Activated CD4-positive, alpha-beta T cell treated with anti-CD3 and anti-CD28 coated beads, Interleukin-2, amount 10 ng/mL, durations not matched to agents 24 days and 14 days (primary cell): ENCODE data around the gene SNCB. TPM values are rescaled to one million over a fixed set of nuclear protein-coding genes. Genes with fewer than 3 reads are reported as not detected.

ENCODE experiments used
- DNase-seq: peaks from one replicate; pipeline ENCODE4 v3.0.0; 2022
- H3K27ac Mint-ChIP-seq: one replicate; pipeline ENCODE4 v1.8.0; 2022; ENCODE audit warnings: mild to moderate bottlenecking, mixed read lengths
- H3K27me3 Mint-ChIP-seq: one replicate; pipeline ENCODE4 v1.8.0; 2022; ENCODE audit warnings: mixed read lengths
- H3K36me3 Mint-ChIP-seq: one replicate; pipeline ENCODE4 v1.8.0; 2022; ENCODE audit warnings: low read depth, mild to moderate bottlenecking, mixed read lengths
- H3K4me1 Mint-ChIP-seq: one replicate; pipeline ENCODE4 v1.8.0; 2021; ENCODE audit warnings: mixed read lengths
- H3K4me3 Mint-ChIP-seq: one replicate; pipeline ENCODE4 v1.8.0; 2022; ENCODE audit warnings: mild to moderate bottlenecking, moderate library complexity, mixed read lengths
- H3K9me3 Mint-ChIP-seq: one replicate; pipeline ENCODE4 v1.8.0; 2021; ENCODE audit warnings: mixed read lengths
- intact Hi-C: fragments of 100-400 bp; cut with micrococcal nuclease; formaldehyde crosslinking; loops from one replicate; pipeline ENCODE4 v1.15.1; 2023
- total RNA-seq: library from RNA; stranded (reverse); gene quantifications from 2 replicates; pipeline ENCODE4 v1.2.3, GENCODE V29; 2022

Gene SNCB
- total RNA-seq, 1 donor from 2014 or later: not detected

- Mint-ChIP-seq H3K27ac (peak overlapping the region; percentile 9), H3K36me3 (peaks cover 34% of the 10 kb centered on the region), H3K4me1 (peaks cover 53% of the 10 kb centered on the region), H3K9me3 (peaks cover 4% of the 10 kb centered on the region), H3K27me3 (peaks cover 4% of the 10 kb centered on the region), H3K4me3 (no peak overlapping the region)
- DNase-seq: no peak
- intact Hi-C loops: loop anchor here (10.0 kb wide), 1 partner anchor 160 kb away; the partner anchor contains the start of gene UNC5A
These were observed 24.5 kb upstream of the SNCB start for GRCh38 chr5:176654856-176655255.

GRCh38 chr5:176653401-176654385 is 23.4 kb upstream of the SNCB start:
- Mint-ChIP-seq H3K9me3 (peaks cover 4% of the 10 kb centered on the region), H3K4me1 (peaks cover 53% of the 10 kb centered on the region), H3K27ac (peak overlapping the region; percentile 79), H3K4me3 (peak overlapping the region; percentile 44), H3K27me3 (peaks cover 3% of the 10 kb centered on the region), H3K36me3 (peaks cover 38% of the 10 kb centered on the region)
- DNase-seq: peak; percentile 77
- intact Hi-C loops: loop anchor here (10.0 kb wide), 1 partner anchor 161 kb away; the partner anchor contains the start of gene UNC5A

GRCh38 chr5:176652136-176652535 is 21.8 kb upstream of the SNCB start:
- no peak overlapping the region for H3K27ac Mint-ChIP-seq
- H3K4me3 Mint-ChIP-seq: no peak overlapping the region
- peaks cover 4% of the 10 kb centered on the region for H3K9me3 Mint-ChIP-seq
- peaks cover 36% of the 10 kb centered on the region for H3K36me3 Mint-ChIP-seq
- intact Hi-C loops: loop anchor here (10.0 kb wide), 1 partner anchor 163 kb away; the partner anchor contains the start of gene UNC5A
- peaks cover 3% of the 10 kb centered on the region for H3K27me3 Mint-ChIP-seq
- peaks cover 49% of the 10 kb centered on the region for H3K4me1 Mint-ChIP-seq
- no peak for DNase-seq

GRCh38 chr5:176651472-176651980 is 21.2 kb upstream of the SNCB start:
- intact Hi-C loops: loop anchor here (10.0 kb wide), 1 partner anchor 163 kb away; the partner anchor contains the start of gene UNC5A
- Mint-ChIP-seq H3K9me3 (peaks cover 4% of the 10 kb centered on the region), H3K27me3 (peaks cover 3% of the 10 kb centered on the region), H3K4me3 (no peak overlapping the region), H3K36me3 (peaks cover 36% of the 10 kb centered on the region), H3K4me1 (peaks cover 52% of the 10 kb centered on the region), H3K27ac (no peak overlapping the region)
- DNase-seq: no peak

- Mint-ChIP-seq H3K36me3 (peaks cover 30% of the 10 kb centered on the region), H3K4me1 (peaks cover 58% of the 10 kb centered on the region), H3K4me3 (peak overlapping the region; percentile 8), H3K9me3 (peaks cover 4% of the 10 kb centered on the region), H3K27ac (peak overlapping the region; percentile 1), H3K27me3 (peaks cover 3% of the 10 kb centered on the region)
- intact Hi-C loops: loop anchor here (10.0 kb wide), 1 partner anchor 164 kb away; the partner anchor contains the start of gene UNC5A
- no peak for DNase-seq
These were observed 20.1 kb upstream of the SNCB start for GRCh38 chr5:176650354-176650884.

GRCh38 chr5:176648474-176649194 is 18.3 kb upstream of the SNCB start:
- intact Hi-C loops: loop anchor here (5.0 kb wide), 1 partner anchor 359 kb away; the partner anchor contains the start of gene UIMC1

GRCh38 chr5:176647843-176648473 is 17.6 kb upstream of the SNCB start:
- intact Hi-C loops: loop anchor here (1.0 to 5.0 kb wide), 5 partner anchors 29 to 439 kb away; partner anchors contain the start of genes RNF44 and UIMC1
- peak overlapping the region; percentile 63 for H3K27ac Mint-ChIP-seq
- DNase-seq: peak; percentile 70
- peak overlapping the region; percentile 91 for H3K4me3 Mint-ChIP-seq
- H3K4me1 Mint-ChIP-seq: peaks cover 44% of the 10 kb centered on the region
- no peaks in the 10 kb centered on the region for H3K9me3 Mint-ChIP-seq
- peaks cover 17% of the 10 kb centered on the region for H3K36me3 Mint-ChIP-seq
- H3K27me3 Mint-ChIP-seq: no peaks in the 10 kb centered on the region

More at GRCh38 chr5:176648474-176649194, 18.3 kb upstream of the SNCB start:
- peak; percentile 70 for DNase-seq
- peaks cover 4% of the 10 kb centered on the region for H3K9me3 Mint-ChIP-seq
- H3K4me3 Mint-ChIP-seq: peak overlapping the region; percentile 91
- H3K27ac Mint-ChIP-seq: peak overlapping the region; percentile 63
- H3K4me1 Mint-ChIP-seq: peaks cover 50% of the 10 kb centered on the region
- peaks cover 24% of the 10 kb centered on the region for H3K36me3 Mint-ChIP-seq
- H3K27me3 Mint-ChIP-seq: peaks cover 3% of the 10 kb centered on the region

- DNase-seq: peak; percentile 100
- no peaks in the 10 kb centered on the region for H3K9me3 Mint-ChIP-seq
- intact Hi-C loops: loop anchor here (1.0 to 5.0 kb wide), 5 partner anchors 28 to 440 kb away; partner anchors contain the start of genes RNF44 and UIMC1
These were observed 16.9 kb upstream of the SNCB start, which contains the start of gene TSPAN17 for GRCh38 chr5:176647030-176647842. TSPAN17 (plus strand) TSS chr5:176647484; CDS start chr5:176647616, 132 bp downstream.

GRCh38 chr5:176646707-176647029 is 16.3 kb upstream of the SNCB start:
- peaks cover 9% of the 10 kb centered on the region for H3K36me3 Mint-ChIP-seq
- peaks cover 38% of the 10 kb centered on the region for H3K4me1 Mint-ChIP-seq
- no peaks in the 10 kb centered on the region for H3K27me3 Mint-ChIP-seq
- H3K9me3 Mint-ChIP-seq: no peaks in the 10 kb centered on the region
- peak overlapping the region; percentile 89 for H3K27ac Mint-ChIP-seq
- intact Hi-C loops: loop anchor here (1.0 to 5.0 kb wide), 5 partner anchors 27 to 441 kb away; partner anchors contain the start of genes RNF44 and UIMC1
- DNase-seq: no peak
- peak overlapping the region; percentile 91 for H3K4me3 Mint-ChIP-seq

More at GRCh38 chr5:176647030-176647842, 16.9 kb upstream of the SNCB start, which contains the start of gene TSPAN17:
- peaks cover 13% of the 10 kb centered on the region for H3K36me3 Mint-ChIP-seq
- peak within 1 kb of the TSS; percentile 91 for H3K4me3 Mint-ChIP-seq
- H3K27ac Mint-ChIP-seq: peak within 1 kb of the TSS; percentile 89
- no peaks in the 10 kb centered on the region for H3K27me3 Mint-ChIP-seq
- peaks cover 39% of the 10 kb centered on the region for H3K4me1 Mint-ChIP-seq

GRCh38 chr5:176646049-176646706 is 15.8 kb upstream of the SNCB start:
- Mint-ChIP-seq H3K9me3 (no peaks in the 10 kb centered on the region), H3K27me3 (no peaks in the 10 kb centered on the region), H3K4me3 (peak overlapping the region; percentile 91), H3K36me3 (peaks cover 6% of the 10 kb centered on the region), H3K27ac (peak overlapping the region; percentile 89), H3K4me1 (peaks cover 35% of the 10 kb centered on the region)
- no peak for DNase-seq
- intact Hi-C loops: loop anchor here (2.0 to 5.0 kb wide), 2 partner anchors 109 to 361 kb away; partner anchors contain the start of genes RNF44 and UIMC1

GRCh38 chr5:176644878-176645670 is 14.7 kb upstream of the SNCB start:
- intact Hi-C loops: loop anchor here (5.0 kb wide), 1 partner anchor 362 kb away; the partner anchor contains the start of gene UIMC1

More at GRCh38 chr5:176644878-176645670, 14.7 kb upstream of the SNCB start:
- no peak for DNase-seq
- H3K4me3 Mint-ChIP-seq: peak overlapping the region; percentile 45
- peak overlapping the region; percentile 10 for H3K27ac Mint-ChIP-seq
- H3K4me1 Mint-ChIP-seq: peaks cover 25% of the 10 kb centered on the region
- H3K27me3 Mint-ChIP-seq: no peaks in the 10 kb centered on the region
- H3K9me3 Mint-ChIP-seq: no peaks in the 10 kb centered on the region
- H3K36me3 Mint-ChIP-seq: peaks cover 6% of the 10 kb centered on the region
